ENCODE results near the gene DRC3.
"Not testable (repeated sequence)": the region's sequence is repeated elsewhere in the genome, so short reads cannot be mapped to it uniquely, and the experiment has no call there.

Gene DRC3

GRCh38 chr17:17995887-17996286, 23.2 kb downstream of the DRC3 start:
- not testable (repeated sequence) for DNase-seq

GRCh38 chr17:17998934-17999333, 26.3 kb downstream of the DRC3 start:
- no peak for DNase-seq

DNA sequence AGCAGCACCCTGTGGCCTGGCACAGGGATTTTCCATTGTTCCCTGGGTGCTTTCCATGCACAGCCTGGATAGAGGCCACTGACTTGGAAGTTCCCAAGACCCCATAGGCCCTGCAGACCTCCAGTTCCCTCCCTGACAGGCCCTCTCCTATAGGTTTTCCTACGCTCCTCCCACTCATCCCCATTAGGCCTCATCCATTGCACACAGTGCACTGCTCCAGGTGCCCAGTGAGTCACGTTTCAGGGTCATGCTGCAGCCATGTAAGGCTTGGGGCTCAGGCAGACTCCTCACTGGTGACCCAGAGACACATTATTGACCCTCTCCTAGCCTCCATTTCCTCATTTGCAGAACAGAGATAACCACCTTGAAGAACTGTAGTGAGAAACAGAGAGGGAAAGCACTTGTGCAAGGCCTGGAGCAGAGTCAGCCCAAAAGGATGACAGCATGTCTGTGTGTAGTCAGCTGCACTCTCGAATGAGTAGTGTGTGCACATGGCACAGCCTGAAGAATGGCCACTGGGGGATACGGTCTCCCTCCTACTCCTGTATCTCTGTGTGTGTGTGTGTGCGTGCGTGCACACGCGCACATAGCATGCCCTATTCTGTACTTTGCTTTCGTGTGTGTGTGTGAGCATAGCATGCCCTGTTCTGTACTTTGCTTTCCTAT, 26.8 kb downstream of the DRC3 start:
- no peak for DNase-seq

DNA sequence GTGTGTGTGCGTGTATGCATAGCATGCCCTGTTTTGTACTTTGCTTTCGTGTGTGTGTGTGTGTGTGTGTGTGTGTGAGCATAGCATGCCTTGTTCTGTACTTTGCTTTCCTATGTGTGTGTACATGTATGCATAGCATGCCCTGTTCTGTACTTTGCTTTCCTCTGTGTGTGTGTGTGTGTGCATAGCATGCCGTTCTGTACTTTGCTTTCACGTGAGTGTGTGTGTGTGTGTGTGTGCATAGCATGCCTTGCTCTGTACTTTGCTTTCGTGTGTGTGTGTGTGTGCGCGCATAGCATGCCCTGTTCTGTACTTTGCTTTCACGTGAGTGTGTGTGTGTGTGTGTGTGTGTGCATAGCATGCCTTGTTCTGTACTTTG, 27.4 kb downstream of the DRC3 start:
- DNase-seq: no peak

- no peak for DNase-seq
Observed at GRCh38 chr17:18002171-18002570, 29.5 kb downstream of the DRC3 start.

DNA sequence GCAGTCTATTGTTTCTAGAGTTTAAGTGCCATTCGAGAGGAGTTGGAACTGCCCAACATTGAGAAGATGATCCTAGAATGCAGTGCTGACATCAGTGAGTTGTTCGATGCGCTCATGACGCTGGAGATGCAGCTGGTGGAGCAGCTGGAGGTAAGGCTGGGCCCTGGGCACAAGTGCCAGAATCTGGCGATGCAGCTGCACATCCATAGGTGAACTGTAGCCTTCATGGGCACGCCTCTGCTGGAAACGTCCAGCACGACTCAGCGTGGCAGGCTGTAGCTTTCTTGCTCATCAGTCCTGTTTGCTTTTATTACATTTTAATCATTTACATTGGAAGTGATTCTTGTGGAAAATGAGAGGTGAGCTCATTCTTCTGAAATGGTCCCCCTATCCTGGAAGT, 31.7 kb downstream of the DRC3 start:
- DNase-seq: no peak

- DNase-seq: no peak
Observed at GRCh38 chr17:18004884-18005305, 32.2 kb downstream of the DRC3 start.

DNA sequence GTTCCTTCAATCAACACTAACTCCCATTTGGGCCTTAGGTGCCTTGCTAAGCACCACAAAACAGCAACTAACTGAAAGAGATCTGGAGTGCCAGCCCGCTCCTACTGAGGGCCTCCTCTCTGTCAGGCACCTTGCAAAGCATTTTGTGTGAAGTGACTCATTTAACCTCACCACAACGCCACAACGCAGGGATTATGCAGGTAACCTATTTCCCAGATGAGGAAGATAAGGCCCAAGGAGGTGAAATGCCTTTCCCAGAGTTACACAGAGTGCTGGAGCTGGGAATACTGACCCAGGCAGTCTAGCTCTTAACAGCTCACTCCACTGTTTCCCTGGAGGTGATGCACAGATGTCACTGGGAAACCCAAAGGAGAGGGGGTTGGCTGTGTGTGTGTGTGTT, 32.8 kb downstream of the DRC3 start:
- DNase-seq: no peak

DNA sequence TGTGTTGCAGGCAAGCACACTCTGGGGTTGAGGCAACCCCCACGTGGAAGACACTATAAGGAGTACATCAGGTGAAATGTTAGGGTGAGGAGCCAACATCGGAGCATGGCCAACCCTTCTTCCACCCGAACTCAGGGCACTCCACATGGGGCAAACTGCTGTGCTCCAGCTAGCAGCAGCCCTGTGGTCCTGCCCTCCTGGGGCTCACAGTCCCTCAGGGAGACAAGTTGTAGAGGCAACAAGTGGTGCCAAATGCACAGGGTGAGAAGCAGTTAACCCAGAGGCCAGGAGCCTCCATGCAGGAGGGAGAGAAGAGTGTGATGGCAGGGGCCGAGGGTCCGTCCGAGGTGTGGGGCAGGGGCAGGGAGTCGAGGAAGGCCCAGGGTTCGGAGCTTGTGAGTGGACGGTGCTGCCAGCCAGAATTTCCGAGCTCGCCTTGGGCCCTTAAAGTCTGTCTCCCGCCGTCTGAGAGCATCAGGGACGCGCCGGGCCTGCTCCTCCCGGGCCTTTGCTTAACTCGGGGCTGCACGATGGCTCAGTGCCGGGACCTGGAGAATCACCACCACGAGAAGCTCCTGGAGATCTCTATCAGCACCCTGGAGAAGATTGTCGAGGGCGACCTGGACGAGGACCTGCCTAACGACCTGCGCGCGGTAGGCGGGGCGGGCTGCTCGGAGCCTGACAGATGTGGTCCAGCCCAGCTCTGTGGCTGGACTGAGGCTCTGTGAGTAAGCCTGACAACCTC, 34.0 kb downstream of the DRC3 start:
- DNase-seq: no peak

DNA sequence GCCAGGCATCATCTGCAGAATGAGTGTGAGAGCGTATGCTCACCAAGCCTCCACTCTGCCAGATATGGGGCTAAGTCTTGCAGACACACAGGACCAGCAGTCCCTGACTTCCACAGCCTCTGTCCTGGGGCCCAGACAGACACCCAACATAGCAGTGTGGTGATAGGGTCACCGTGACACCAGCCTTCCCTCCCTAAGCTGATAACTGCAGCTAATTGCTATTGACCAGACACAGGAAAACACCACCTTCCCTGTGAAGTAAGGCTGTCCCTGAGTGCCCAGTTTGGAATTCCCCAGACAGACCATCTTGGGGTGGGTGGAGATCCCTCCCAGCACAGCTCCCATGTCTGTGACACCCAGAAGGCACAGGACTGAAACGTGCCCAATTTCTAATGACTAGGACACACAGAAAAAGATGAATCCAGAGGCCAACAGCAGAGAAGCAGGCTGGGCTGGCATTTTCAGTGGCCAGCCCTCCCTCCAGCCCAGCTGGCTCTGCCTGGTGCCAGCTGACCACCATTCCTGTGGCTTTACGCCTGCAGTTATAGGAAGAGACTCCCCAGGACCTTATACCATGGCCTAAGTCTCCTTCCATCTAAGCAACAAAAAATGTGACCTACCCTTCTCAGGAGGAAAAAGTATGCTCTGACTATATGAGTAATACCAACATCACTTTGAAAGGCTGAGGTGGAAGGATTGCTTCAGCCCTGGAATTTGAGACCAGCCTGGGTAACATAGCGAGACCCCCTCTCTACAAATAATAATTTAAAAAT, 36.0 kb downstream of the DRC3 start:
- no peak for DNase-seq

DNA sequence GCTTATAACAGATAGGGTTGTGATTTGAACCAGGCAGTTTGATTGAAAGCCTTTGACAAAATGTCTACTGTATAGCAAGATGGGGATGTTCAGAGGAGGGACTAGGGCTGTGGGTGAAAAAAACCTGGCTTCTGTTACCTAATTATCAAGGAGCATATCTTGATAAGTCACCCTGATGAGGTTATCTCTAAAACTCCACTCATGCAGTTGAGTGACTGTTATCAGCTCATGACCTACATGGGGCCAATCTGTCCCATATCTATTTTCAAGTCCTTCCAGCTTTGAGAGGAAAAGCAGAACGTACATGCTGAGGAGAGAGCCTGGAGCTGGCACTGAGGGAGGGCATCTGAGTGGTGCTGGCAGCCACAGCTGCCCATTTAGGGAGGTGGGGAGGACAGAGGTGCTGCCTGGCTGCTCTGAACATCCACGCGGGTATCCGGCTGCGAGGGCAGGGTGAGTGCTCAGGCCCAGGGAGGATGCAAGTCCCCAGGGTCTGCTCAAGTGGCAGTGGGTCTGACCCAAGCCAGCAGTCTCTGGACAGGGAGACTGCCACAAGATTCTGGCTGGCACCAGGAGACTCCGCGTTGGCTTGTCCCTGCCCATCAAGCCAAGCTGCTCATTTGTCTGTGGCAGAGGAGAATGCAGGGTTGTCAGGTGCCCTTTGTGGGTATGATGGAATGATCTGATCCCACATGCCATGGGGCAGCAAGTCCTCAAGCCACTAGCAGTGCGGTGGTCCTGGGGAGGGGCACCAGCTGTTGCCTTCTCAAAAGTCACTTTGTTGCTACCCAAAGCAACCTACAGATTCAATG, 37.2 kb downstream of the DRC3 start:
- DNase-seq: no peak

- DNase-seq: no peak
Observed at GRCh38 chr17:18011286-18011685, 38.6 kb downstream of the DRC3 start.

- DNase-seq: no peak
Observed at GRCh38 chr17:18014006-18014405, 41.3 kb downstream of the DRC3 start.

DNA sequence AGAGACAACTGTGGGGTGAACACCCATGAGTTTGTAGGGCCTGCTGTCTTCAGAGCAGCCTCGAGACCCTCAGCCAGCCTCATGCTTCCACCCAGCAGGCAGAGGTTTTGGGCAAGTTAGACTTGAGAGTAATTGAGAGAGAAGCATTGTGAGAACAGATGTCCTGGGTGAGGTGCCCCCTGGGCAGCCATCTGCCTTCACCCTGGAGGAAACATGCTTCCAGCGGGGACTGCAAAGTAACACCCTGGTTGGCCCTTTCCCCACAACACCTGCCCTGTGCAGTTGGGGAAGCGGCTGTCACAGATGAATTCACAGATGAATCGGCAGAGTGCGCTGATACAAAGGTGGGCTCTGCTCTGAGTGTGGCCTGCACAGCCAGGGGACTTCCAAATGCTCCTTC, 42.9 kb downstream of the DRC3 start:
- no peak for DNase-seq

DNA sequence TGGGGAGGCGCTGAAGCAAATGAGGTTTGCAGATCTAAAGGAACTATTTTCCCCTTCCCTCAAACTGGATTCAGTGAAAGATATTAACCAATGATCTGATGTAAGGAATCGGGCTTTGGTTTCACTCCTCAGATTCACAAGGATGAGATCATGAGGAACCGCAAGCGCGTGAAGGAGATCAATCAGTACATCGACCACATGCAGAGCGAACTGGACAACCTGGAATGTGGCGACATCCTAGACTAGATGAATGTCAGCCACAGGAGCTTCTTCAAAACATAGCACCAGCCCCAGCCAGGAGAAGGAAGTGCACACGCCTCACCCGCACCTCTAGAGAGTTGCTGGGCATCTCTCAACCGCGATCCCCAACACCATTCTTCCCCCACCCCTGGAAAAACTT, 43.8 kb downstream of the DRC3 start:
- no peak for DNase-seq

GRCh38 chr17:18017958-18018357, 45.3 kb downstream of the DRC3 start:
- no peak for DNase-seq

DNA sequence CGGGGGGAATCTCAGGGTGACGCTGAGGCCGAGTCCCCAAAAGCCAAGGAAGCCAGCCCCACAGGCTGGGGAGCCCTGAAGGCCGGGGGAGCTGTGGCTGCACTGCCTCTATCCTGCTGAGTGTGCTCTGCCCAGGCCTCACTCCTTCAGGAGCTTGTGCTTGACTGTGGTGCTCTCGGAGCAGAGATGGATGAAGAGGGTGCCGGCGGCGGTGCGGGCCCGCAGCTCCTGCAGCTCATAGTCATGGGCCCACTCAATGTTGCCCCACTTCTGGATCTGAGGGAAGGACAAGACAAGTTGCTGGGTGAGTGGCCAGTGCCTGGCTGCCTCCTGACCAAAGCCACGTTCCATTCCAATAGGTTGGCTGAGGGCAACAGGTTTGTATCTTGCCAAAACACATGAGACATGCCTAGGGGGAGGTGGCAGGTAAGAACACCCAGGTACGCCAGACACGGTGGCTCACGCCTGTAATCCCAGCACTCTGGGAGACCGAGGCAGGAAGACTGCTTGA, 45.8 kb downstream of the DRC3 start:
- no peak for DNase-seq

DNA sequence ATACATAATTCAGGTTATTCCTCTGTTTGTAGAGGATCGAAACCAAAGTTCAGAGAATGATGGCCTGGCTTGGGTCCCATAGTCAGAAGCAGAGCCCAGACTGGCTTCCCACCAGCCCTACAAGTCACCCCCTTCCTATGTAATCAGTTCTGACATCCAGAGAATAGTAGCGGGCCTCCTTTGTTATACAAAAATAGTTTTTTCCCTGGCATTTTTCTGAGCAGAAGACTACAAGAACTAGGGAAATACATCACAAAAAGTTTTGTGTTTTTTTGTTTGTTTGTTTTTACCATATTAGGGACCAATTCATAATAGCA, 47.1 kb downstream of the DRC3 start:
- no peak for DNase-seq

DNA sequence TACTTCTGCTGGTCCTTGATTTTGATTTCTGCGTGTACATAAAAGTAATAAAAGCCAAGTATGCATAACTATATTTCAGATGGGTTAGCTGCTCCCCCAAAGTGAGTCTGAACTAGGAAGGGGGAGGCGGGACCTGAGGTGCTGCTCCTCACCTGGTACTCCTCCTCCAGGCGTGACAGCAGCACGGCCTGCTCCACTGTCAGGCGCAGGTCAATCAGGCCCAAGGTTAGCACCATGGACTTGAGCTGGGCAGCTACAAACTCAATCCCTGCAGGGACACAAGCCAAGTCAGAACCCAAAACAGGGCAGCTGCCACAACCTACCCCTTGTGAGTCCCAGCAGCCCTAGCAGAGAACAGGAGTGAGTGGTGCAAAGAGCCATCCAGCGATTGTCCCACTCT, 48.3 kb downstream of the DRC3 start:
- DNase-seq: no peak

- DNase-seq: no peak
Observed at GRCh38 chr17:18021372-18021771, 48.7 kb downstream of the DRC3 start.

- DNase-seq: no peak
Observed at GRCh38 chr17:18025241-18025944, 52.7 kb downstream of the DRC3 start.
